ENCODE data around the gene IL9.

Gene IL9

DNA sequence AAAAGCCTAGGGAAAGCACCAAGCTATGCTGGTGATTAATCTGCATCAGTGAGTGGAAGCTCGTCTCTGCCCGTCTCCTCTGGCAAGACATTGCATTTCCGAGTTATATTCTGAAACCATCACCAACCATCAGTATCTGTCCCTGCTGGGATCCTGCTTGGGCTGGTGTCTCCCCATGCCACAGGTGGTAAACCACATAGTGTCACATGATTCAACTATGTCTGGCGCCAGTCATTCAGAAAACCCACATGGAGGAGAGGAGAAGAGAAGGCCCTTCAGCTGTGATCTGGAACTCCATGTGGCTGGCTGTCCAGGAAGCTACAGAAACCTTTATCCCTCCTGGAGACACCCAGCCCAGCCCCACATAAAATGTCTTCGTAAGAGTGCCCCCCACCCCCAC lies 4.8 kb downstream of the IL9 start:
- DNase-seq, result no peak

DNA sequence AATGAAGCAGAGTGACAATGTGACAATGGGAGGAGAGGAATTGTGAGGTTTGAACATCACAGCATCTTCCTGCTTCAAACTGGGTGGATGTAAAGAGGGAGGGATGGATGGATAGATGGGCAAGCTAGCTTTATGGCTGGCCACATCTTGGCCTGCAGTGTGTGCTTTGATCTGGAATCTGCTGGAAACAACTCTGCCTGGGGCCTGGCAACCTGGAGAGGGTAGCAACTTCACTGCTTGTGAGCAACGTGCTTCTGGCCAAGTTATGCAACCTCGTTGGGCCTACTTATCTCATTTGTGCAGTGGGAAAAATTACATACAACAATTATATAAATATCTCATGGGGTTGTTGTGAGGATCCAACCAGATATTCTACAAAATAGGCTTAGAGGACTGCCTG lies 5.3 kb downstream of the IL9 start:
- DNase-seq, result no peak

DNA sequence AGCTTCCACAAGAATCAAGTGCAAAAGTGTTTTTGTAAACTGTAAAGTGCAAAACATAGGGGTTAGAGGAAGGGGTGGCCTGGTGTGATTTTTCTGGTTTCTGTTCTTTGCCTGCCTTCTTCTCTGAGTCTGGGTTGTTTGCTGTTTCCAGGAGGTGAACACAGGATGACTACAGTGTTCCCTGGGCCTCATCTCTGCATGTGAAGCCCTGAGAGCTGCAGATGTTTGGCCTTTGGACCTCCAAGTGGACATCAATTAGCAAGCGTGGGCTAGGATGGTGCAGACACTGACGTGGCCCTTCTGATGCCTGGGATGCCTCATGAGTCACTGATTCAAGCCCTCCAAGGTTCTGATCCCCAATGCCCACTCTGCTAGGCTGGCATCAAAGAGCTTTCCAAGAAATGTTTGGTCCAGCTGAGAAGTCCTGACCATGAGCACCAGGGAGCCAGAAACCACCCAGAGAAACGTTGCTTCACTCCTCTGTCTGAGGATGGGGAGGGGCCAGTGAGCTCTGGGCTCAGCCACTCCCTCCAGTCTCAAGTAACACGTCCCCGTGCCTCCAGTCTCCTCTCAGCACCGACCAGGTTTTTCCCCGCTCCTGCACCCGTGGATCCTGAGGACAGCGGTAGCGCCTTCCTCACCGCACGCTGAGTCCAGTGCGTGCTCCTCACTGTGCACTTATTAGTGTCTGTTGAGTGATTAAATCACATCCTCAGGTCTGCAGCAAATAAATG lies 7.6 kb downstream of the IL9 start:
- no peak for DNase-seq

DNA sequence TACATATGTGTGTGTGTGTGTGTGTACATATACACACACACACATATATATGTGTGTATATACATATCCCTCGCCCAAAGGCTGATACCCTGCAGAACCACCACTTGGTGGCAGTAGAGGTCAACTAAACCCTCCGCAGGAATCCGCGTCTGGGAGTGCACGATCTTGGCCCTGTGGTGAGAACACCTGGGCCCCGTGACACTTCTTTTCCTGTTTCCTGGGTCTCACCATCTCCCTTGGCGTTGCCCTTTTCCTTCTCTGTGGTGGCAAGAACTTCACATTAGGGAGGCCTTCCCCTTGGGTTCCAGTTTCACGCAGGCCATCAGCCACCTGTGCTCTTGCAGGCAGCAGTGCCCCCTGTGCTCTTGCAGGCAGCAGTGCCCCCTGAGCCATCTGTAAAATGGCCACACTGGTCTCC lies 8.2 kb downstream of the IL9 start:
- DNase-seq, result peak; percentile 66

DNA sequence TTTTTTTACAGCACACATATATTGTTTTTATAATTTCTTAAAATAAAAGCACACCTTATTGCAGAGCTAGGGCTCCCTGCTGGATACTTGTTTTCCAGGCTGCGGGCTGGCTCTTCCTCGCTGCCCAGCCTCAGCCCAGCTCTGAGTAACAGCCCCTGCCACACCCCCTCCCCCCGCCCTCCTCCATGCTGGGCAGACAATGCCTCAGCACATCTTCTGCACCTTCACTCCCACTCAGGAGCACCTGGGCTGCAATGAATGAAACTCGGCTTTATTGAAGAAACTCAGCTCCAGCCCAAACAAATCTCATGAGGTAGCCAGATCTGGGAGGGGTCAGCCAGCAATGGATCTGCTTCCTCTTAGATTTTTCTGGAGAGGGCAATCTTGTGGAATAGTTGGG lies 9.5 kb downstream of the IL9 start:
- DNase-seq, result no peak

DNA sequence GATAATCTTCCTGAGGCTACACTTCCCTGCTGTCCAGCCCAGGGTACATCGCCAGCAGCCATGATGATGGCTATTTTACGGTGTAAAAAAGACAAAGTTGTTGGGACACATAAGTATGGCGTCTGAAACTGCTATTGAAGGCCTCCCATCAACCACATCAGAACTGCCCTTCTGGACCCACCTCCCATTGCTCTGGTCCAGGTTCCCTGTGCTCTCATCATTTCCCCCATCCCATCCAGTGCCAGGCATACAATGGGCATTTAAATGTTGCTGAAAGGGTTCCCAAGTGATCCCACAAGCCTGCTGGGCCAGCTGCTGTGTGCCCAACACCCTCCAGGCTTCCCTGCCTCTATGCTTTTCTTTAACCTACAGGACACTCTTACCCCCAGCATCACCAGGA lies 10.6 kb downstream of the IL9 start:
- DNase-seq, result no peak

DNA sequence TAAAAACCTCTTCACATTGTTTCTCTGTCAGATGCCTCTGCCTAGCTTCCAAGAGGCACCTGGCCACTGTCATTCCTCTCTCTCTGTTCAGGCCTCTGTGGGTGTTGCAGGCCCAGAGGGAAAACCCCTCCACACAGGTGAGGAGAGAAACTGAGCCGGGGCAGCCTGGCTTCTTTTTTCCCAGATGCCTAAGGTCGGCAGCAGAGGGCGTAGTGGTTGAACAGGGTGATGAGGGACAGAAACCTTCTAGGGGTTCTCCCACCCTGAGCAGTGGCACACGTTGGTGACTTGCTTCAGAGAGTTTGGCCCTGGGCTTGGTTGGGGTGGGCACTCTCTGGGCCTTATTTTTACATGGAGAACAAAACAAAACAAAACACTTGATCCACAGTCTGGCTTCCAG lies 12.2 kb downstream of the IL9 start:
- DNase-seq, result no peak

DNA sequence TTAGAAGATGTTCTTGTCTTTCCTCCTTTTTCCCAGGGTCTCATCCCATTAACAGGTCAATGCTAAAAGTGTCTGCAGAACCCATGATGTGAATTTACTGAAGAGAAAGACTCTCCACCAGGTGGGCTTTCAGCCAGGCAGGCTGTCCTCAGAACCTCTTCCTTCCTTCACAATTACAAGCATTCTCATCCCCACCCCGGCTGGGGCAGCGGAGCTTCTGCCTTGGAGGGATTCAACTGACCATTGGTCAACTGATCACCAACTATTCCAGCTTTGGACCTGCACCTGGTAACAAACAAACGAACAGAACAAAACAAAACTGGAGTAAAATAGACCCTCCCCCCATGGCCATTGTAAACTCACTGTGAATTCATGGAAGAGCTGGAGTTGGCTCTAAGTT lies 12.6 kb downstream of the IL9 start:
- DNase-seq, result no peak

DNA sequence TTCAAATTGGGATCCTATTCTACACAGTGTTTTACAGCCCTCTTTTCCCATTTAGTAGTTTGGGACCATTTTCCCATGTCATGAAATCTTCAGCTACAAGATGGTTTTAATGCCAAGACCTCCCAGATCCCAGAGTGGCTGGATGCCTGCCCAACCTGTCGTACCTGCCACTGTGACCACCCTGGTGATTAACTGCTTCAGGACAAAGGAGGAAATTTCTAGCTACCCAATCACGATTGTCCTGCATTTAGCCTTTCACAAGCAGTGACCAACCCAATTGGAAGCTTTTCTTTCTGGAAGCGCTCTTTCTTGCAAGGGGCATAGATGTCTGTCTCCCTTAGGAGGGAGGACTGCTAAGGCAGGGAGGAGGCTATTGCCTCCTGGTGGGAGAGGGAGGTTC lies 13.8 kb downstream of the IL9 start:
- DNase-seq, result no peak

DNA sequence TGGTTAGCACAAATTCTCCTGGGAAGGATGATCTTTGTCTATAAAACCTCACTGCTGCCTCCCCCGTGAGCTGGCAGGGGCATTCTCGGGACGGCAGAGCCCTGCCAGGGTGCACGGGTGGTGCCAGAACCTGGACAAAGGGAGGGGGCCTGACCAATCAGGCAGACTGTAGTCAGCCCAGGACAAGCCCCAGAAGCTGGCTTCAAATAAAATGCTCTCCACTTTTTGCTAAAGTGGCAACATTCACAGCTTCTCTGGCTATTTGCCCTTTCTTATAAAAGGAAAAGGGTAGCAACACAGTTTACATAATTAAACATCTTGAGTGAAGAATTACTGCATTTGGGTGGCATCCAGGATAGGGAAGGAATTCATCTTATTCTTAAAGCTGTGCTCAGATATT lies 14.4 kb downstream of the IL9 start:
- no peak for DNase-seq

DNA sequence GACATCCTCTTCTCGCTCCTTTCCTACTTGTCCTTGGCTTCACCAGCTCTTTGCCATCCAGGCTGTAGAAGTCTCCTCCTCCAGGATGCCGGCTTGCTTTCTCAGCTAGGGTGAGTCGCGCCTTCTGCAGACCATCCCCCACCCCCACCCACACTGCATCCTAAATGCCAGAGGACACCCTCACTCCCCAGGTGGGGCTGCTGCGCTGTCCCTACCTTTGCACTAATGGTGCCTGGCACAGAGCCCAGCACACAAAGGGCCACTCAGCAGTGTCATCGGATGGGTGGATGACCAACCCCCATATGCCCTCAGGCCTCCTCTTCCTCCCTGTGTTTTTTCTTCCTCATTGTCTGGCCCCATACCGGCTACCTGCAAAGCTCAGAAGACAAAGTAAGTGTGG lies 14.8 kb downstream of the IL9 start:
- DNase-seq, result no peak

DNA sequence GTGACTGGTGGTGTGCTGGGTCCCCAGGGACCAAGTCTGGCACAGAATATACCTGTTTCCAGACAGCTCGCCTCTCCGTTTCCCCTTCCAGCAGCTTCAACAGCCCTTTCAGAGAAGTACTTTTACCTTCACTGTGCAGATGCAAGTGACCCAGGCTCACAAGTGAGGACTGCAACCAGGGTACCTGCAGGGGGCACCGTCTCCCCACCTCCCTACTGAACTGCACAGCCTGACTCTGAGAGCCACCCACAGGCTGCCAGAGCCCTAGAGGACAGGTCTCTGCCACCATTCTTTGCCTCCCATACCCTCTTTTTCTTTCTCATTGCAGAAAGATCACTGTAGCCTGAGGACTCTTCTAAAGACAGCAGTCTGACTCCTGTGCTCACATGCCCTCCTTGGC lies 15.4 kb downstream of the IL9 start:
- peak; percentile 1 for DNase-seq

DNA sequence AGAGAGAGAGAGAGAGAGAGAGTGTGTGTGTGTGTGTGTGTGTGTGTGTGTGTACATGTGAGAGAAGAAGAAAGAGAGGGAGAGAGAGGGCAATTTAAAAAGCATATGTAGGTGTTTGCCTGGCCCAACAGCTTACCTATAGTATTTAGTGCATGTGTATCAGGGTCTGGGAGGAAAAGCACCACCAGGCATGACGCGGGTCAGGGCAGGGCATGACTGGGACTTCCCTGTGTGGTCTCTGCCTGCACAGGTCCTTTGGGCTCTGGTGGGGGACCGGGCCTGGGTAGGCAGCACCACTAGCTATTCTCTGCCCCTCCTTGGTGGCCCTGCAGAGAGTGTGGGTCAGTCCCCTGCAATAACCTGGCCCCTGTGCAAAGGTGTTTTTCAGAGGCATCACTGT lies 16.1 kb downstream of the IL9 start:
- DNase-seq, result no peak

DNA sequence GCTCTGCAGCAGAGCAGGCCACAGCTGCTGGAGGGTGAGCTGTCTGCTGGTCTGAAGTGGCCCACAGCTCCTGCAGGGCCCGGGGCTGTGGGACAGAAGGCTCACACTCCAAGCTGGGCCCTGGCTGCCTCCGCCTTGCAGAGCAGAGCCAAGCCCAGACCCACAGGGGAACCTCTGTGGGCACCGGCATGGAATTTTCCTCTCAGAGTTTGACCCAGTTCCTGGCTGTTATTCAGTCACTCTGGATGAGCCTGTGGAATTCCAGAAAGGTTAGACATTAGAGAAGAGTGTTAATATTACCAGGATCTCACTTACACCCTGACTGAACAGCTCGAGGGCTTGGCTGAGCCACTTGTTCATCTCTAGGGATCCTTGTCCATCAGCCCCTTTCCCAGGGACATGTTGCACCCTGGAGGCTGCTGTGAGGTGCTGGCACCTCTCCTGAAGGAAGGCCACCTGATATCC lies 17.5 kb downstream of the IL9 start:
- DNase-seq, result no peak

DNA sequence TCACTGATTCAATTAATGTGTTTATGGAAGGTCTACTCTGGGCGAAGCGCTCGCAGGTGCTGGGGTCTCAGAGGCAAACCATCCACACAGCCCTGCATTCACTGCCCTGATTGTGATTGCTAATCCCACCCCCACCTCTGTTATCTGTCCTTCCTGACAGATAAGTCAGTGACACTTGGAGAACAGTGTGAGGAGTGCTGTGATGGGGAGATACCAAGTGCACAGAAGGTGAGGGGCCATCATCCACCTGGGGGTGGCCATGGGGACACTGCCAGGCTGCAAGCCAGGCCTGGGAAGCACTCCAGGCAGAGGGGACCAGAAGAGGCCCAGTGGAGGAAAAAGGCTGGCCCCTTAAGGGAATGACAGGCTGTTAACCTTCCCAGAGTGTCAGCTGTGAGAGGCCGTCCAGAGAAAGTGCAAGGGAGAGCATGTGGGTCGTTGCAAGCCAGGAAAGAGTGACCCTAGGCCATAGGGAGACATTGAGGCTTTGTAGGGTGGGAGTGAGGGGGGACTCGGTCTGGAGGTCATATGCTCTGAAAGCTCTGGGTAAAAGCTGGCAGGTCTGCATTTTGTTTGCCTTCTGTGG lies 18.0 kb downstream of the IL9 start:
- DNase-seq, result no peak

DNA sequence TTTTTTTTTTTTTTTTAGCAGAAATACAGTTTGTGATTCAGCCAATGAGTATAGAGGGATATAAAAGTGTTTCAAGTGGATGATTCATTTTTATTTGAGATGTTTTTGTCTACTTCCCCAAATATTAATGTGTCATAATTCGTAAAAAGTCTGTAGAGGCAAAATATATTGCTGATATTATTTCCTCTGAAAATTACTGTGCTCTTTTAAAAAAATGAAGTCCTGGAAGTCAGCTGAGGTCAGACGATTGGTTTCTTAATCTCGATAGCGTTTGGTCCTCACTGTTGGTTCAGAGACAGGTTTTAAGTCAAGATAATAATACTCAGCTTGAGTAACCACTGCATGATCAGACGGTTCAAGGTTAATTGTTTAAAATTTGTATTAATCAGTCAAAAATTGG lies 19.5 kb downstream of the IL9 start:
- no peak for DNase-seq

DNA sequence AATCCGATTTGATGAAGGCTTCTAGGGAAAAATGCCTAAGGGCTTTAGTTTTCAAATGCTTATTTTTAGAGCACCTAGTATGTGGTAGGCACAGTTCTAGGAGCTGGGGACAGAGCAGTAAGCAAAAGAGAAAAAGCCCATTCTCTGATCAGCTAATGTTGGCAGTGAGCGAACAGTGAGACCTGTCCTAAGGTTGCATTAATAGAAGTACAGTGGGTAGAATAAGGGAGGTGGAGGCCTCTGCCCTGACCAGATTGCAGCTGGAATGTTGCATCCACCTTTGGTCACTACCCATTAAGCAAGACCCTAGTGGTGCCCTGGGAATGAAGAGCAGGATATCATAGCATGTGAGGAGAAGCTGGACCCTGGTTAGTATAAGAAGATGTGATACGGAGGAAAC lies 20.1 kb downstream of the IL9 start:
- DNase-seq, result no peak

DNA sequence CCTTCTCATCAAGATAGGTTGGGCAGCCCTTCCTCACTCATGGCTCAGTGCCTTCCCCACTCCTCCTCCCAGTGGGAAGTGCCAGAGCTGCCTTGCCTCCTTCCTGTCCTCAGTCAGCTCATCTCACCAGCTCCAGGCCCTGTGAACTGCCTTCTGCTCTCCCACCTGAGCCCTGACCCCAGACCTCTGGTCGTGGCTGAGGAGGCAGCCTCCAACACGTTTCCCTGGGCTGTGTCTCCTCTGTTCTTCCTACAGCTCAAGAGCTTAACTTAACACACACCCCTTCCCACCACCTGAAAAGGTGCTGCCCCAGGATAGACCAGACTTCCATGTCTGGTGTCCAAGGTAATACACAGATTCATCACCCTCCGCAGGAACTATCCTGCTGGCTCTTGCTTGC lies 21.2 kb downstream of the IL9 start:
- DNase-seq, result no peak

DNA sequence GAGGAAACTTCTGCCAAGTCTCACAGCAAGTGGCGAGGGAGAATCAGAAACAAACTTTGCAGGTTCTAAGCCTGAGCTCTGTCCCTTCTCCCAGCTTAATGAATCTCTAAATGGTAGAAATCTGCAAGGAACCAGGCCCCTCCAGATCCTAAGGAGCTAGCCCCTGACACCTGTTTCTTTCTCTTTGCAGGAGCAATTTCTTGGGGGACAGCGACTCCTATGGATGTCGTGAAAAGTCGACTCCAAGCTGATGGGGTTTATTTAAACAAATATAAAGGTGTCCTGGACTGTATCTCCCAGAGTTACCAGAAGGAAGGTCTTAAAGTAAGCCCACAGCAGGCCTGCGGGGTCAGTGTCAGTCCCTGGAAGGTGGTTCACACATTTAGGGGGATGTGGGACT lies 21.8 kb downstream of the IL9 start:
- no peak for DNase-seq

DNA sequence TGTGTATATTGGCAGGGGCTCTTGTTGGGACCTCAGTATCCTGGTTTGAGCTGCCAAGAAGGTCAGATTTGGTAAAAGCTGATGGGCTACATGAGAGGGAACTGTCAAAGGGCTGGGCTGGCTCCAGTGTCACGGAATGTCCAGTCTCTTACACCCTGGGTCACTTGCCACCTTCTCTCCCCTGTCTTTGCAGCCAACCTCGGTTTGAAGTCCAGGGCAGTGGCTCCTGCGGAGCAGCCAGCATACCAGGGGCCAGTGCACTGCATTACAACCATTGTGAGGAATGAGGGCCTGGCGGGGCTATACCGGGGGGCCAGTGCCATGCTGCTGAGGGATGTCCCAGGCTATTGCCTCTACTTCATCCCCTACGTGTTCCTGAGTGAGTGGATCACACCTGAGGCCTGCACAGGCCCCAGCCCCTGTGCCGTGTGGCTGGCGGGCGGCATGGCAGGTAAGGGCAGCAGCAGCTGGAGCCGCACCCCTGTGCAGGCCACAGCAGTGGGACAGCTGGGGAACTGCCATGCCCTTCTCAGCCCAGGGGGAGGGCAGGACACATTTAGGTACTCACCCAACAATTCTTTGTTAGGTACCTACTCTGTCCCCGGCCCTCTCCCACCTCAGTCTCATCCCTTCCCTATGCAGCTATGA lies 24.2 kb downstream of the IL9 start:
- no peak for DNase-seq

DNA sequence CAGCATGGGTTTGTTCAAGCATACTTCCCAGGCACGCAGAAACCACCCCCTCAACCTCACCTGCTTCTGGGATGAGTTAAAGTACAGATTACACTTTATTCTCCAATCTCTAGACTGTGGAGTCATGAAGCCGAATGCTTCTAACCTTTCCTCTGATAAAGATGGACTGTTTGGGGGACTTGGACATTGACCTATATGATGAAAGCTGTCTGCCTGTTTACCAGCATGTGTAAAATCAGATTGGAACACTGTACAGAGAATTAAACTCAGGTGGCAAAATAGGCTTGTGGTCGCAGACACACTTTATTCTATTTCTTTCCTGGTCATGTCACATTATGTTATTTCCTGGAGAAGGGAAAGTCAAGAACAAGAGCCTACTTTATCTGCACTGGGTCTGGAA lies 25.7 kb downstream of the IL9 start:
- DNase-seq, result no peak

DNA sequence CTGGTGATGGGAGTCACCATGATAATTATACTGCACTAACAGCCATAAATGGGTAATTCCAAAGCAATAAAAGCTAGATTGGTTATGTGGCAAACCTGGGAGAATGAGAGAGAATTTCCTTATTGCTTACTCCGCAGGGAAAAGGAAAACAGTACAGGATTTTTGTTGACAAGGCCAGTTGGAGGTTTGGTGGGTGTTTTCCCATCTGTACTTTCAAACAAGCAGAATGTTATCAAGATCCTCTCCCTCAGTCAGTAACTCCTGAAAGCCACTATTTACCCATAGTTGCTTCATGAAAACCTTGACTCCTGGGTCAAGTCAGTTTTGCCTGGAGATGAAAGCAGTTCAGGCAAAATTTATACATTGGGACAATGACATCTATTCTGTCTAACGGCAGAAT lies 26.4 kb downstream of the IL9 start:
- no peak for DNase-seq

DNA sequence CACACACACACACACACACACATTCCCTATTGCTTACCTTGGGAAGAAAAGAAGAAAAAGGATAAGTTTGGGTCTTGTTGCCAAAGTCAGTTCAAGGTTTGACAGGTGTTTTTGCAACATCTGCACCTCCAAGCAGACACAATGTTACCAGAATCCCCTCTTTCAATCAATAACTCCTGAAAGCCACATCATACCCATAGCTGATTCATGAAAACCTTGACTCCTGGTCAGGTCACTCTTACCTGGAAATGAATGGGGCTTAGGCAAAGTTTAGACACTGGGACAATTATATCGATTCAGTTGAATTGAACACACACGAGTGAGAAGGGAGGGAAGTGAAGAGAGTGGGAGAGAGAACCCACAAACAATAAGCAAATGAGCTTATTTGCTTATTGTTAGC lies 27.0 kb downstream of the IL9 start:
- DNase-seq, result no peak

DNA sequence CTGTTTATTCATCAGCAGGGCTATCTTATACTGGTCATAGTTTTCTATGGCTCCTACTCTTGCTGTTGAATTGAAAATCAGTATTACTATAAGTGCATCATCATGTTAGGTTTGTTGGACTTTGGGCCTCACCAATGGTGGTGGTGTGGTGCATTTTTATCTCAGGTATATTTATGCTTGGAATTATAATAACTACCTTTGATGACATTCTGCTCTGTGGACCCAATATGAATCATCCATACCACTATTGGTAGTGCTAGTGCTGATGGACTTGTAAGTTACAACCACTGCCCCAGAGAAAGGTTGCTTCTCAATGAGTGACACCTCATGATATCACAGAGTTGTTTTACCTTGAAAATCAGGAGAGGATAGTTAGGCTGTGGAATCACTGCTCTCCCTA lies 28.0 kb downstream of the IL9 start:
- DNase-seq, result no peak

DNA sequence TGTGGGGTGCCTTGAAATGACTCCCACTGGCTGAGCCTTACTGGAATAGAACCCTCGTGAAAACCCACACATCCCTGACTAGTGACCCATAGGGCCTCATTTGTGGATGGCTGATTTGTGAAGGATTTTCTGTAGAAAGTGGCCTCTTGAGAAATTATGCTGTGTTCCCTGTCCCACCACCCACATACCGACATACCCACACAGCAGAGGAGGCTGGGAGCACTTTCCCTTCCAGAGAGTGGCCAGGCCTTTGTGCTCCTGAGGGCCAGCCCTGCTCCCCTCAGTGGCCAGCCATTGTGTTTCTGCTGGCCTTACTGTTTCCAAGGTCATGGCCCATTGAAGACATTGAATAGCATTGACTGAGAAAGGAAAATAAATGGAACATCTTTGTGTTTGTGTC lies 29.6 kb downstream of the IL9 start:
- DNase-seq, result no peak

Measured in NCI-H2171 treated with DMSO at 0.1 percent for 48 hours (cell line).